DMS79 (cell line): ENCODE data around the gene CEACAM18.
A peak's percentile ranks its signal among the peaks of the same experiment; 100 is the strongest.
"Not testable (repeated sequence)": the region's sequence is repeated elsewhere in the genome, so short reads cannot be mapped to it uniquely, and the experiment has no call there.

Source experiments
- DNase-seq: peaks from one replicate; lab custom pipeline; 2025; lab: John Stamatoyannopoulos, UW

Gene CEACAM18

DNA sequence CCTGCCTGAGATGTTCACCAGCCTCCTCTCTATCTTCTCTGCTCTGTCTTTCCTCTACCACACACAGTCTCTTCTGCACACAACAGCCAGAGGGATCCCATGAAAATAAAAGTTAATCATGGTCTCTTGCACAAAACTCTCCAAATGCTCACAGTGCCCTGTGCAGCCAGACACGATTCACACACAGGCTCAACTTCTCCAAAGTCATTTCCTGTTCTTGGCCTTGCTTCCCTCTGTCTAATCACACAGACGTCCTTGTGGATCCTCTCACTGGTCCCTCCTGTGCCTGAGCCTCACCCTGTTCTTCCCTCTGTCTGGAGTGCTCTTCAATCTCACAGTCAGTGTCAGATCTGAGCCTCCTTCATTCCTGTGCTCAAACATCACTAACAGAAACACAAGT lies 15.4 kb downstream of the CEACAM18 start:
- no peak for DNase-seq

DNA sequence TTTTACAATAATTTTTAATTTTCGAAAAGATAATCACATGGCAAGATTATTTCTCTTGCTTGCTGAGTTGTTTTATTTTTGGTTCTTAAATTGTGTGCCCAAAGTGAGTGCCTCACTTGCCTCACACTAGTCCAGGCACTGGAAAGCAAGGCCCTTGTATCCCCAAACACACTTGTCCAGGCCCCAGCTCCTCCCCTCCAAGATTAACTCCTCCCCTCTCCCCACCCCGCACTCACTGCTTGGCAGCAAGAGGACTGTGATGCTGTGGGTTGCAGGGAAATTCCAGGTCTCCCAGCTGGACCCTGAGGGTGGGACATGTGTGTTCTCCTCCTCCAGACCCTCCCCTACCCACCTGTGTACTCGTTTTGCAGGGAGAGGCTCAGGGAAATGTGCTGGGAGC lies 19.3 kb downstream of the CEACAM18 start:
- no peak for DNase-seq

DNA sequence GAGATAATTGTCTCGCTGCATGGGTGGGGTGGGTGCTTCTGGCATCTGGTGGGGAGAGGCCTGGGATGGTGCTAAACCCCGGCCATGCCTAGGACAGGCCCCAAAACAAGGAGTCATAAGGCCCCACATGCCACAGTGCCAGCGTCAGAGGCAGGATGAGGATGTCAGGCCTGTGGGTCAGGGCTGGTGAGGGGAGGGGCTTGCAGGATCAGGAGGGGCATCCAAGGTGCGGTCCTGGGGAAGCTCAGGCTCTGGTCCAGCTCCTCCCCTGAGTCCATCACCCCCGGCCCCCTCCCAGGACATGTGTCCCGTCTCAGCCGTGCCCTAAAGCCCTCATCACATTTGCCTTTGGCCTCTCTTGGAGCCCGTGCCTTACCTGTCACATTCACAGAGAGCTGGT lies 22.6 kb downstream of the CEACAM18 start:
- not testable (repeated sequence) for DNase-seq

DNA sequence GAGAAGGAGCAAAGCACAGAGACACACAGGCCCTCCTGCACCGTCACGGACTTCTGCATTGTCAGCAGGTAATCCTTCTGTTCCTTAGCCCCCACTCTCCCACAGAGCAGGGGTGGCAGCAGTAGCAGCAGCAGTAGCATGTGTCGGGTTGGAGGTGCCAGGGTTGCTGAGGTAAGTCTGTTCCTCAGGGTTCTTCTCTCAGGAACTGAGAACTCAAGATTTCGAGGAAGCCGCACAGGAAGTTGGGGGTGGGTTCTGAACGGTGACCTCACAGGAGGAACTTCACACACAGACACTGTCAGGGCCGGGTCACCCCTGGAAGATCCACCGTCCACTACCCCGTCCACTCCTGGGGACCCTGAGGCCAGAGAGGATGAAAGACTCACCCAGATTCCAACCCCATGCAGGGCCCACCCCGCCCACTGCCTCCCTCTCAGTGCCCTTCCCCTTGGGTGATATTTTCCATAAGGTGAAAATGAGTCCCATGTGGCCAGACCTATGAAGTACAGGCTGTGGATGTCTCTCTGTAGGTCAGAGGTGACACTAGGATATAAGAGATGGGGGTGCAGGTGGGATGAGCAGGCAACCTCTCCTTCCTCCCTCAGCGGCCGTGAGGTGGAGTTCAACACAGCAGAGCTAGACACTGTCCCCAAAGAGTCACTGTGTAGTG lies 23.4 kb downstream of the CEACAM18 start, which contains the start of gene SIGLEC12:
TSS of gene SIGLEC12 (minus strand) at position 207 of the 670 bp plus-strand sequence. CDS start at position 140, 67 bp downstream.
- DNase-seq, result no peak

DNA sequence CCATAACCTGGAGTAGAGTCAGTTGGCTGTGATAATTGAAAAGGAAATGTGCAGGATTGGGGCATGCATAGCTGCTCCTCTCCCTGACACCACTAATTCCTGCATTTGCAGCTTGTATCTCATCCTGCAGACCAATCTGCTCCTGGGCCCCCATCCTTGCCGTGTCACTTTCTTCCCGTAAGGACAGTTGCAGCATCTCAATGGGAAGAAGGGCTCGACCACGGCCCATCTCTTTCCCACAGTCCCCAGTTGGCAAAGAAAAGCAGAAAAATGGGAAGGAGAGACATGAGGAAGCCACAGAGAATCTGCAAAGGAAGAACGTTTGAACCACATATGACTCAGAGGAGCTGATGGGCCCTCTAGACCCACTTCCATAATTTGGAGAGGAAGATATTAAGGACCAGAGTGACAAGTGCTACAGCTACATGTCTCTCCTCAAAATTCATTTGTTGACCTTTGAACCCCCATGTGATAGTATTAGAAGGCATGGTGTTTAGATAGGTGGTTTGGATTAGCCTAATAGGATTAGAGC lies 25.0 kb downstream of the CEACAM18 start:
- DNase-seq, result no peak

DNA sequence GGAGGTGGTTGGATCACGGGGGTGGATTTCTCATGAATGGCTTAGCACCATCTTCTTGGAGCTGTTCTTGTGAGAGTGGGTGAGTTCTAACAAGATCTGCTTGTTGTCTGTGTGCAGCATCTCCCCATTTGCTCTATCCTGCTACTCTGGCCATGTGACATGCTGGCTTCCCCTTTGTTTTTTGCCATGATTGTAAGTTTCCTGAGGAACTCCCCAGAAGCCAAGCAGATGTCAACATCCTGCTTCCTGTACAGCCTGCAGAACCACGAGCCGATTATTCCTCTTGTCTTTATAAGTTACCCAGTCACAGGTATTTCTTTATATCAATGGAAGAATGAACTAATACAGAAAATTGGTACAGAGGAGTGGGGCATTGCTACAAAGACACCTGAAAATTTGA lies 25.6 kb downstream of the CEACAM18 start:
- DNase-seq, result no peak

DNA sequence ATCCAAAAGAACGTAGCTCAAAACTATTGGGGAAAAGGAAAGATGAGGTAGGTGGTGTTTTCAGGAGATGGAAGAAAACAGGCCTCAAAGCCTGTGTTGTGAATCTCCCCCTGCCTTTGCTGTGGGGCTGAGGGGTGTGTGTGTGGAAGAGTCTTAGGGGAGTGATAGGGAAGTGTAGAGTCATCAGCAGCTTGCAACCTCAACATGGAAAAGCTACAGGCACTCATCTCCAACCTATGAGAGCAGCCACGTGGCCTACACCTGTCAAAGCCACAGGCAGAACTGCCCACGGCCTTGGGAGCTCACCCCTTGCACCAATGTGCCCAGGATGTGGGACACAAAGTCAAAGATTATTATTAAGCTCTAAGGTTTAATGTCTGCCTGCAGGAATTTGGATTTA lies 27.6 kb downstream of the CEACAM18 start:
- no peak for DNase-seq

DNA sequence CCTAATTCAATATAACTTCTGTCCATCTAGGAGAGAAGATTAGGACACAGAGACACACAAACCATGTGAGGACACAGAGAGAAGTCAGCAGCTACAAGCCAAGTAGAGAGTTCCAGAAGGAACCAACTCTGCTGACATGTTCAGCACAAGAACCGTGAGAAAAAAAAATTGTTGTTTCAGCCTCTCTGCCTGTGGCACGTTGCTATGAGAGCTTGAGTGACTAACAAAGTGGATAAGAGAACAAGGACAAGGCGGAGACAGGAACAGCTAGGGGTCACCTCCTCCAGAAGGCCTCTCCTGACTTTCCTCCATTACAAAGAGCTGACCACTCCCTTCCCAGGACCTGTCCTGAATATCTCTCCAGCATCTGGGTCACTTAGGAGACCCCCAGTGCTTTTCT lies 28.9 kb downstream of the CEACAM18 start:
- DNase-seq, result no peak

DNA sequence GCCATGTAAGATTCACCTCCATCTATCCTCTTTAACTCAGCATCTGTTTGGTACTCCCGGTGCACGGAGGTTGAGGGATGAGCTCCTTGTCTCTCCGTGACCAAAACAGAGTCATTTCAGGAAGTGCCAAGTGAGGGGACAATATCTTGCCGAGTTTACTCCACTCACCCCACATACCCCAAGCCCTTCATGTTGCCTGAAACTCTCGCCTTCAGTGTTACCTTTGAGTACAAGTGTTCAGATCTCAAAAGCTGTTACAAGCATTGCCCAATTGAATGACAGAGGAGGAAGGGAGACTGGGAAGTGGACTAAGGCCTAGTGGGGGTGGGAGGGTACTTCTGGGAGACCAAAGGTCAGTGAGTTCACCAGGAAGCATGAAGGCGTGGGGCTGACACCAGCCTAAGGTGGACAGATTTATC lies 29.3 kb downstream of the CEACAM18 start:
- DNase-seq, result no peak

DNA sequence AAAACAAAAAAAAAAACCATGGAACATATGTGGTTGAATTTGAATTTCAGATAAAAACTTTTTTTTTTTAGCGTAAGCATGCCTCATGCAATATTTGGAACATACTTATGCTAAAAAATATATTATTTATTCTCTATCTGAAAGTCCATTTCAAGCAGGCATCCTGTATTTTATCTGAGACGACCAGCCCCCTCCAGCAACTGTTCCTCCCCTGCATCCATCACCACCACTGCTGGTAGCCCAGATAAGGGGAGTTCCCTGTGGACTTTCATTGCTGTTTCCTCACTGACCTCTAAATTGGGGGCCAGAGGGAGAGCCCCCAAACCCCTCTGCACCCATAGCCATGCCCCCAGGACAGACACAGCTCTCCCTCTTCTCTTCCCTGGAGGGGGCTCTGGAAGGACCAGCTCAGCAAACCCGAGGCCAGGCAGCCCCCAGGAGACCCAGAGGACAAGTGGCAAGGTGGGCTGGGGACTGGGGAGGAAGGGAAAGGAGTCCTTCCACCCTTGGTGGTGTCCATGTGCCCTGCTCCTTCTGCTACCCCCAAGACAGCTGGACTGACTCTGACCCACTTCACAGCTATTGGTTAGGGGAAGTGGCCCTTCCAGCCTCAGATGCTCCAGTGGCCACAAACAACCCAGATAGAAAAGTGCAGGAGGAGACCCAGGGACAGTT lies 29.9 kb downstream of the CEACAM18 start:
- DNase-seq, result no peak

DNA sequence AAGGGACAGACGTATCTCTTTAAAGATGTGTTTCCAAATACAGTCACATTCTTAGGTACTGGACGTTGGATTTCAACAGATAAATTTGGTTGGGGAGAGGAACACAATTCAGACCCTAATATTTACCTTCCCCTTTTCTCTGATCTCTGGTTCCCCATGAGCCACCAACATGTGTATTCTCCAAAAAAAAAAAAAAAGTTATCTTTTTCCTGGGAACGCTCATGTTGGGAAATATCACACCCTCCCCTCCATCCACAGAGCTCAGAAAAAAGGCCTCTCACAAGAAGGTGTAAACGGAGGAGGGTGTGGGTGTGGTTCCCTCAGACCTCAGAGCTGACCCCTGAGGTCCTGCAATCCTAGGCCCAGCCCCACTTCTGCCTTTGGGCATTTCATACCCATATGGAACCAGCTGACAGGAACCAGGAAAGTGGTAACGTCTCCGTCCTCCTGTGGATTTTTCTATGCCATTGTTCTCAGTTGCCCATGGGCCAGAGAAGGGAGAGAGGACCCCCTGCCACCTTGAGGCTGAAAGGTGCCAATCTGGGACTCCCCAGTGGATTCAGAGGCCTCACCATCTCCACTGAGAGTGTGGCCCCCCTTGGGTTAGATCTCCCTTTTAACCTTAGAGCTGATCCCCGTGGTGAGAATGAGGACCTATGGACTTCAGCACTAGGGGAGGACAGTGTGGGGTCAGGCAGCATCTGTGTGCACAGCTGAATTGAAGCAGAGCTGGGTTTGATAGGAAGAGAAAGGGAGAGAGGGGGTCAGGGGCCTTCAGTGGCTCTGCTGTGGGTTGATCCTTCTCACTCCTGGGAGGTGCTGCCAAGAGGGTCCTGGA lies 31.7 kb downstream of the CEACAM18 start:
- no peak for DNase-seq

DNA sequence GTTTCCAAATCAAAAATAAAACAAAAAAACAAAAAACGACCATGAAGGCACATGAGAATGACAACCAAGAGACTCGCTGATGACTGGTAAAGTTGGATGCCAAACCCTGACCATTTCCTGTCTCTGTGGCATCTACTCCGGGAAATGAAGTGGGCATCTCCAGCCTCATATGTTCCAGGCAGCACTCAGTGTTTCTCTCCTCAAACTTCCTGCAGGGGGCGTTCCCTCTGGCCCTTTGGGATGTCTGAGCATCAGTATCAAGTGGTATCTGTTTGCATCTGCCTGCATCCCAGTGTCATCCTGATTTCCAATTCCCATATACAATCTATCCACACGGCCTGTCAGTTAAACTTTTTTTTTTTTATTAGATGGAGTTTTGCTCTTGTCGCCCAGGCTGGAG lies 33.0 kb downstream of the CEACAM18 start:
- DNase-seq, result no peak

DNA sequence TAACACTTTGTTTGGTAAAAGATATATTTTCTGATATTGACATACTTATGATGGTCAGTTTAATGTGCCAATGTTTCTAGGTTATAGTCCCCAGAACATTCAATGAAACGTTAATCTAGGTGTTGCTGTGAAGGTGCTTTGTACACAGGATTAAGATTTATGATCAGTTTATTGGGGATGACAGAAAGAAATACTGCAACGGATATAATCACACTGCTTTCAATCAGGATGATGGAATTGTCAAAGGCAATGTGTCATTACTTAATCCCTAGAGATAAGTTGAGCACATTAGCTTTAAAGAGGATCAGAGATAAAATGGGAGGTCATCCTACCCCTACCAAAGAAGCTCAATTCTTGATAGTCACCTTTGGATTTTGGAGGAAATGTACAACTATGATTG lies 35.6 kb downstream of the CEACAM18 start:
- DNase-seq, result no peak

DNA sequence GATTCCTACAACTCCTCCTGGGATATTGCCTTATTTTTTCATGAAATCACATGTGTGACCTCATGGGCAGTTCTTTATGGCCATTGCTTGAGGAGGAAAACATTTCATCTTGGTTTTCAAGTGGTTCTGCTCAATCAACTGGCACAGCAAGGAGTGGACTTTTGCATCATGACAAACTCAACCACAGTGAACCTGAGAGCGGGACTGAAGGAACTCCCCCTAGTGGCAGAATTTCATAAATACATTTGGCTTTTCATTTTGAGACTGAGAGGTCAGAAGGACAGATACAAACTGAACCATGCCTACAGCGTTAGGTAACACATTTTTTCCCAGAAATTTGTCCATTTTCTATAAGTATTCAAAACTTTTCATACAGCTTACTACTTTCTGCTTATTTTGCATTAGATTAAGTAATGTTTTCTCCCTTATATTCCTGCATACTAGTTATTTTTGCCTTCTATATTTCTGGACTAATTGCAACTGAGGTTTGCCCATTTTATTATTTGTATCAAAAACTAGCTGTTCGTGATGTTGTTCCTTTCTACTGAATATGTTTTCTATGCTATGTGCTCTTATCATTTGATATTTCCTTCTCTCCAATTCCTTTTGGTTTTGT lies 36.6 kb downstream of the CEACAM18 start:
- peak; percentile 2 for DNase-seq

DNA sequence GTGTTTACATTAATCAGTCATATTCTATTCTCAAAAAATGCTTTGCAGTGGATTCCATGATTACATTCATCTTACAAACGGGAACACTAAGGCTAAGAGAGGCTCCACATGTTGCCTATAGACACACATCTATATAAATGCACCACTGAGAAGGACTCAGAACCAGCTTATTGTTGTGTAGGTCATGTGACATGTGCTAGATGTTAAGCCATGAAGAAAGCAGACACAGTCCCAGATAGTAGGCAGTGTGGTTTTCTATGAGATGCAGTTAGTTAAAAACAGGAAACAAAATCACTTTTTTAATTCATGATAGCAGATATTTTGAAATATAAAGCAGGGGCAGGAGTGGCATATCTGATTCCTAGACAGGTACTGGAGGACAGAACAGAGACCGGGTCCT lies 42.4 kb downstream of the CEACAM18 start:
- no peak for DNase-seq

DNA sequence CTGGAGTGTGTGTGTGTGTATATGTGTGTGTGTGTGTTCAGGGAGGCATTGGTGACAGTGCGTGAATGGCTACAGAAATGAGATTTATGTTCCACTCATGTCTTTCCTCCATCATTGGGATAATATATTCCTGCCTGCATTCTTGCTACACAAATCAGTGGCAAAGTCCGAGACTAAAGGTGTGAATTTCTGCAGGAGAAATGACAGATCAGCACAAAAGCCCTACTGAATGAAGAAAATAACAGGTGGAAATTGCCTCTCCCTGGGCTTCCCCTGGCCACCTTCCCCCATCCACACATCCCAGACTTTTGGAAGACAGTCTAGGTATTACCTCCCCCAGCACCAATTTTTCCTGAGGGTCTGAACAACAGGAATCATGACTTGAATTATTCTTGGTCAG lies 43.0 kb downstream of the CEACAM18 start:
- DNase-seq, result no peak

DNA sequence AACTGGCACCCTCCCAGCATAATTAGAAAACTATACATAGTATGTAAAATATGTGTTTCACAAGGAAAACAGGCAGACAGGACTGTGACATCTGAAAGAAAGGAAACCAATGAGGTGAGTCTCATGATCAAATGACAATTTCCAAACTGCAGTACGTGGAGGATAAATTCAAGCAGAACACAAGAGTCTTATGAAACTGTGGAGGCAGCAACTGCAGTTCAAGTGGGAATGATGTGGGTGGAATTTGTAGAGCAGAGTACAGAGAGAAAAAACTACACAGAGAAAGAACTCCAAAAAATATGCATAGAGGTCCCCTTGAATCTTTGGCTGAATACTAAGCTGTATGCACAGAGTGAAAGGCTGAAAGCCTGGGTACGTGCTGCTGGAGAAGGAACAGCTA lies 43.4 kb downstream of the CEACAM18 start:
- no peak for DNase-seq

DNA sequence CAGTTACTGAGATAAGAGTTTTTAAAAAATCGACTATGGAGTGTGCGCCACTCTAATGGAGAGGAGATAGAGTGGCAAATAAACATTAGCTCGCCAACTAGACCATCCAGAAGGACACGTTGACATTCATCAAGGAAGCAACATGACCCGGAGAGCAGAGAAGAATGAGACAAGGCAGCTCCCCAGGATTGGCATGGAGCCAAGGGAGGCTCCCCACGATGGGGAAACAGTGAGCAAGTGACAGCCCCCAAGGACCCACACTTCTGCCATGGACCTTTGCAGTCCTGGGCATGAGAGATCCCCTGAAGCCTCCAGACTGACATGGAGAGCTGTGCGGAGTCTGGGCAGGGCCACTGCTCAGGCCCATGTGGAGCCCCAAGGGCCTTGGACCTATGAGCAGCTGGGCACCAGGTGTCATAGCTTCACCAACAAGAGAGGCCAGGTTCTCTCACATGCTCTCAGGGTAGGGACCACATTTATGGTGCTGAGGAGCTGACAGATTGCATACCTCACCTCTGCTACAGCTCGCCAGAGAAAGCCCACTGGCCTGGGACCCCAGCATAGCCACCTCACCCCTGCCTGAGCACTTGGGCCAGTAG lies 46.4 kb downstream of the CEACAM18 start:
- peak; percentile 72 for DNase-seq

DNA sequence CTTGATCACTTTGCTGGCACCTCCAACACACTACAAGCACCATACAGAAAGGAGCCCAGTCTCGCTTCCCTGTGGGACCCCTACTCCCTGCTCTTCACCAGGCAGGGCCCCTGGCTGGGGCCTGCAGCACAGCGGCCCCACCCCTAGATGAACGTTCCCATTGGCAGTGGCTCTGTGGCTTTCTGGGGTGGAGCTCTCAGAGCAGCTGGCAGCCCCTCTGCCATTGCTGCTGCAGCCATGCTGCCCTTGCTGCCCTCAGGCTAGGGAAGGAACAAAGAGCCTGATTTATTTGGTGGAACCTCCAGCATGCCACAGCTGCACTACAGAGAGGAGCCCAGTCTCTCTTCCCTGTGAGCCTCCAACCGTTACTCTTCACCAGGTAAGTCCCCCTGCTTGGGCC lies 47.3 kb downstream of the CEACAM18 start:
- DNase-seq, result no peak

DNA sequence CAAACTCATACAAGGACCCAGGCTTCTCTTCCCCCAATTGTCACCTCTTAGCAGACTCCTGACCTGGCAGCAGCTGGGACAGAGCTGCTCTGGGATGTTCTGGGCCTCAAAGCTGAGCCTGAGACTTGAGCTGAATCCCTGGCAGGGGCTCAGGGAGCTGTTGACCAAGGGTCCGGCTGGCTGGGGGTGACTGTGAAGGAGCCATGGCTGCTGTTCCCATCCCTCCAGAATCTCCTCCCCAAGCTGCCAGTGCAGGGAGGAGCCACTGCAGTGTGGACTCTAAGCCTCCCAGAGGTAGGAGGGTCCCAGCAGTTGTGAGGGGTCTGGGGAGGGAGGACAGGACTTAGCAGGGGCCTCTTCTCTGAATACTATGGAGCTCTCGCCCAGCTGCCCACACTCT lies 51.0 kb downstream of the CEACAM18 start:
- DNase-seq, result no peak

DNA sequence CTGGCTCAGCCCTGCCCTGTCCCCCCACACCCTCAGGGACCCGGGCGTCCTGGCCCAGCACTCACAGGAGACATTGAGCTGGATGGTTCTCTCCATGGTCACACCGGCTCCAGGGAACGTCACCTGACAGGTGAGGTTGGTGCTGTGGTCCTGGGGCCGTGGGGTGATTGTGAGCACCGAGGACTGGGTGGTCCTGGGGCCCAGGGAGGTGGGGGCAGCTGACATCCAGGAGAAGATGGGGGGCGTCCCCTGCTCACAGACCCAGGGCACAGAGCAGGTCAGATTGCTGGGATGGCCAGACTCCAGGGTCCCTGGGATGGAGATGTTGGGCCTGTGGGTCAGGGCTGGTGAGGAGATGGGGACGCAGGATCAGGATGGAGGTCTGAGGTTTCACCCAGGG lies 52.3 kb downstream of the CEACAM18 start:
- no peak for DNase-seq
